ENCODE results near the gene PYGO1.
A peak's percentile ranks its signal among the peaks of the same experiment; 100 is the strongest.
"Not testable (repeated sequence)": the region's sequence is repeated elsewhere in the genome, so short reads cannot be mapped to it uniquely, and the experiment has no call there.

Gene PYGO1

DNA sequence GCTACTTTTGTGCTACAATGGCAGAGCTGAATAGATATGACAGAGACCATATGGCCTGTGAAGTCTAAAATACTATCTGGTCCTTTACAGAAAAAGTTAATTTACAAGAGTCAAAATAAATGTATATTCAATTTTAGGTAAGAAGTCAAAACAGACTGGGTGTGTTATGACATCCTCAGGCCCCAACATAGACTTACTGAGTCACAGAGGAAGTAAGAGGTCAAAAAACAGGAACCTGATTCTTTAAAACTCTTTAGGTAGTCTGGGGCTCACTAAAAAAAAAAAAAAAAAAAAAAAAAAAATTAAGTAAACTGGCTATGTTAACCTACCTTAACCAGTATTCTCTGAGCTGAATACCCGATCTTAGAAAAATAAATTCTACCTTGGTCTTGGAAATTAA, 93.2 kb downstream of the PYGO1 start:
- peak; percentile 43 to 74 for DNase-seq (ENCODE audit: low read depth in 1 of 2, low spot score in 1 of 2)
- Histone ChIP-seq H3K4me3 (replicated peaks; ENCODE audit: insufficient read depth, low read length) (no peak overlapping the region), H3K27ac (replicated peaks) (peak overlapping the region; percentile 63), H3K27me3 (ENCODE audit: insufficient read depth, poor library complexity, severe bottlenecking) (no peaks in the 10 kb centered on the region)
- TF ChIP-seq SPI1 (IDR thresholded peaks at IDR 0.05; ENCODE audit: borderline replicate concordance, low read depth) (peak; percentile 68; the same call in 1 of the 2 replicates), GABPA (IDR thresholded peaks at IDR 0.05; ENCODE audit: low read depth) (no peak)

DNA sequence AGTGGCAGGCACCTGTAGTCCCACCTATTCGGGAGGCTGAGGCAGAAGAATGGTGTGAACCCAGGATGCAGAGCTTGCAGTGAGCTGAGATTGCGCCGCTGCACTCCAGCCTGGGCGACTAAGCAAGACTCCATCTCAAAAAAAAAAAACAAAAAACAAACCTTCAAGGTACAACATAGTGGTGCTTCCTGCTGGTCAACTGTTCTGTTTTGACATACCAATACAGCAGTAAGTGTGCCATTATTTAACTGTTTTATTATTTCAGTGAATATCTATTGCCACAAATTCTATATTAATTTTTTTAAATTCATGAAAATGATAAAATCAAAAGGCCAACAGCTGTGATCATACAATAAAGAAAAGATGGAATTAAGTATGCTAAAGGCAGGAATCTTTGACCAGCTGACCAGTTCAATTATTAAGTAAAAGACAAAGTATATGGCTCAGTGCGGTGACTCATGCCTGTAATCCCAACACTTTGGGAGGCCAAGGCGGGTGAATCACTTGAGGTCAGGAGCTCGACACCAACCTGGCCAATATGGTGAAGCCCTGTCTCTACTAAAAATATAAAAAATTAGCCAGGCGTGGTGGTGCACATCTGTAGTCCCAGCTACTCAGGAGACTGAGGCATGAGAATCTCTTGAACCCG, 99.1 kb downstream of the PYGO1 start:
- not testable (repeated sequence) for DNase-seq (ENCODE audit: low read depth in 1 of 2, low spot score in 1 of 2); H3K27me3 ChIP-seq (ENCODE audit: insufficient read depth, poor library complexity, severe bottlenecking); H3K27ac ChIP-seq (replicated peaks); H3K4me3 ChIP-seq (replicated peaks; ENCODE audit: insufficient read depth, low read length)
